ENCODE results near the gene FICD. TPM values are rescaled to one million over a fixed set of nuclear protein-coding genes. Genes with fewer than 3 reads are reported as not detected.

Gene FICD
- total RNA-seq, 4 donors from 2014 or later = 4.1 to 11.6 (median 8.6) TPM

GRCh38 chr12:108566452-108566851 lies 51.4 kb downstream of the FICD start:
- Histone ChIP-seq H3K4me3 (no peak overlapping the region), H3K9me3 (no peaks in the 10 kb centered on the region), H3K27ac (peak overlapping the region in 3 of 4 donors; percentile 27 to 53 (median 30)), H3K36me3 (peaks cover 0 to 58% (median 0%) of the 10 kb centered on the region in 3 donors), H3K4me1 (peaks cover 0 to 23% (median 9%) of the 10 kb centered on the region in 4 donors), H3K27me3 (no peaks in the 10 kb centered on the region)
- TF ChIP-seq POLR2A (IDR thresholded peaks at IDR 0.05) (no peak), CTCF (IDR thresholded peaks at IDR 0.05) (no peak)
- no peak for DNase-seq

GRCh38 chr12:108567406-108568337 lies 52.6 kb downstream of the FICD start:
- no peak for DNase-seq
- H3K4me1 ChIP-seq = peaks cover 0 to 23% (median 9%) of the 10 kb centered on the region in 4 donors

GRCh38 chr12:108568338-108569154 lies 53.5 kb downstream of the FICD start:
- H3K4me1 ChIP-seq = peaks cover 0 to 23% (median 9%) of the 10 kb centered on the region in 4 donors
- H3K27me3 ChIP-seq = no peaks in the 10 kb centered on the region
- TF ChIP-seq CTCF (IDR thresholded peaks at IDR 0.05) = no peak
- no peak for TF ChIP-seq POLR2A (IDR thresholded peaks at IDR 0.05)
- H3K9me3 ChIP-seq = no peaks in the 10 kb centered on the region
- peaks cover 0 to 58% (median 0%) of the 10 kb centered on the region in 3 donors for H3K36me3 ChIP-seq
- H3K27ac ChIP-seq = peak overlapping the region; percentile 62 to 70 (median 64)
- peak in 2 of 3 donors; percentile 66 to 81 for DNase-seq
- H3K4me3 ChIP-seq = no peak overlapping the region

More at GRCh38 chr12:108567406-108568337, 52.6 kb downstream of the FICD start:
- Histone ChIP-seq H3K9me3 (no peaks in the 10 kb centered on the region), H3K27ac (peak overlapping the region; percentile 62 to 70 (median 64)), H3K27me3 (no peaks in the 10 kb centered on the region), H3K4me3 (no peak overlapping the region), H3K36me3 (peaks cover 0 to 58% (median 0%) of the 10 kb centered on the region in 3 donors)
- TF ChIP-seq CTCF (IDR thresholded peaks at IDR 0.05) (no peak), POLR2A (IDR thresholded peaks at IDR 0.05) (no peak)

Other genes starting within 250 kb of the FICD start
- 10 to 100 TPM in 1 of 4 donors, 1 to 10 TPM in 3; 1.1 to 18.2 (median 4.1) TPM for gene CMKLR1, start 176.0 kb upstream of the FICD start, total RNA-seq
- gene SART3, start 45.9 kb downstream of the FICD start, total RNA-seq = 100 to 1,000 TPM in 1 of 4 donors, 10 to 100 TPM in 3; 67.8 to 205 (median 77.7) TPM
- 100 to 1,000 TPM; 121 to 146 (median 138) TPM for gene ISCU, start 47.3 kb downstream of the FICD start, total RNA-seq
- gene TMEM119, start 82.8 kb downstream of the FICD start, total RNA-seq = 10 to 100 TPM in 1 of 4 donors, 1 to 10 TPM in 3; 1.8 to 17.3 (median 3.4) TPM
- gene SELPLG, start 118.6 kb downstream of the FICD start, total RNA-seq = 1 to 10 TPM; 2.4 to 9.4 (median 5.9) TPM
- gene CORO1C, start 216.2 kb downstream of the FICD start, total RNA-seq = 100 to 1,000 TPM in 1 of 4 donors, 10 to 100 TPM in 3; 76.3 to 144 (median 87.4) TPM